Tibial nerve (tissue), 4 donors: ENCODE results near the gene ERBIN. TPM values are rescaled to one million over a fixed set of nuclear protein-coding genes. Genes with fewer than 3 reads are reported as not detected.

Experiments used
- DNase-seq, 2 donors: peaks; one replicate each; pipeline ENCODE4 v3.0.0-alpha.2; 2019; ENCODE audit warnings: low spot score in 2 of 2
- H3K27ac ChIP-seq, 4 donors: fragments of 200-600 bp; sonication (generic) in 3 of 4; one replicate each; pipeline ENCODE4 v1.5.1; 2017 to 2019; ENCODE audit warnings: mild to moderate bottlenecking in 1 of 4
- H3K27me3 ChIP-seq, 2 donors: fragments of 200-600 bp; sonication (generic) in 1 of 2; one replicate each; pipeline versions ENCODE4 v1.5.1 to v1.6.0; 2017 to 2019
- H3K36me3 ChIP-seq, 3 donors: fragments of 200-600 bp; sonication (generic); one replicate each; pipeline ENCODE4 v1.5.1; 2018 to 2019
- H3K4me1 ChIP-seq, 4 donors: fragments of 200-600 bp; sonication (generic) in 3 of 4; one replicate each; pipeline ENCODE4 v1.5.1; 2017 to 2019
- H3K4me3 ChIP-seq, 4 donors: fragments of 200-600 bp; sonication (generic) in 3 of 4; one replicate each; pipeline ENCODE4 v1.5.1; 2017 to 2019; ENCODE audit warnings: mild to moderate bottlenecking in 1 of 4, moderate library complexity in 1 of 4
- H3K9me3 ChIP-seq, 4 donors: fragments of 200-600 bp; sonication (generic) in 3 of 4; one replicate each; pipeline ENCODE4 v1.5.1; 2017 to 2019
- CTCF ChIP-seq, 5 experiments: fragments of 200-600 bp in 3 of 5; fragments of 450-650 bp in 2 of 5; sonication (generic) in 3 of 5; IDR thresholded peaks; one replicate each; pipeline ENCODE4 v1.5.1; 2016 to 2019; ENCODE audit warnings: antibody characterized with exemption in 5 of 5, mild to moderate bottlenecking in 3 of 5, moderate library complexity in 2 of 5
- EP300 ChIP-seq, 2 donors: sonication (generic); formaldehyde crosslinking; IDR thresholded peaks; one replicate each; pipeline ENCODE4 v1.6.1; 2017; ENCODE audit warnings: antibody characterized with exemption in 2 of 2, mild to moderate bottlenecking in 1 of 2
- POLR2A ChIP-seq, 2 donors: fragments of 450-650 bp; IDR thresholded peaks; one replicate each; pipeline ENCODE4 v1.6.1; 2017; ENCODE audit warnings: antibody characterized with exemption in 2 of 2, mild to moderate bottlenecking in 2 of 2, moderate library complexity in 2 of 2
- WGBS, 2 donors: methylation state at CpG; one replicate each; pipeline ENCODE4 v1.1.5; 2018; 5-methylcytosine and 5-hydroxymethylcytosine counted together
- total RNA-seq, 4 donors: library from RNA; depleted of rRNA; stranded (reverse); fragments of >200 nt; gene quantifications; one replicate each; pipeline ENCODE4 v1.1.0, GENCODE V29; 2016

ERBIN gene
- total RNA-seq, 4 donors from 2014 or later: 59.6 to 81.1 (median 66.5) TPM

- 94 to 97% methylated on average over 2 of the region's 2 CpGs for WGBS, 2 donors
- H3K27ac ChIP-seq: no peak overlapping the region
Measured at GRCh38 chr5:66080664-66081063, 154.3 kb downstream of the ERBIN start.

GRCh38 chr5:66089384-66089783 is 163.0 kb downstream of the ERBIN start:
- Histone ChIP-seq H3K27me3 (no peaks in the 10 kb centered on the region), H3K4me3 (no peak overlapping the region), H3K27ac (no peak overlapping the region), H3K36me3 (peaks cover 0 to 38% (median 2%) of the 10 kb centered on the region in 3 donors), H3K4me1 (no peaks in the 10 kb centered on the region), H3K9me3 (peaks cover 0 to 22% (median 3%) of the 10 kb centered on the region in 4 donors)
- TF ChIP-seq CTCF (IDR thresholded peaks at IDR 0.05) (no peak), POLR2A (IDR thresholded peaks at IDR 0.05) (no peak), EP300 (IDR thresholded peaks at IDR 0.05) (no peak)
- WGBS, 2 donors: 99 to 100% methylated on average over 2 of the region's 2 CpGs
- DNase-seq: no peak

More at GRCh38 chr5:66080664-66081063, 154.3 kb downstream of the ERBIN start:
- peaks cover 0 to 43% (median 0%) of the 10 kb centered on the region in 3 donors for H3K36me3 ChIP-seq
- DNase-seq: no peak
- no peaks in the 10 kb centered on the region for H3K27me3 ChIP-seq
- H3K4me3 ChIP-seq: no peak overlapping the region
- H3K9me3 ChIP-seq: no peaks in the 10 kb centered on the region
- H3K4me1 ChIP-seq: no peaks in the 10 kb centered on the region
- TF ChIP-seq POLR2A (IDR thresholded peaks at IDR 0.05) (no peak), CTCF (IDR thresholded peaks at IDR 0.05) (no peak)

- DNase-seq: no peak
- no peaks in the 10 kb centered on the region for H3K36me3 ChIP-seq
- 96 to 100% methylated on average over 2 of the region's 2 CpGs for WGBS, 2 donors
- H3K4me3 ChIP-seq: no peak overlapping the region
- no peak overlapping the region for H3K27ac ChIP-seq
- no peaks in the 10 kb centered on the region for H3K27me3 ChIP-seq
- TF ChIP-seq CTCF (IDR thresholded peaks at IDR 0.05) (no peak), POLR2A (IDR thresholded peaks at IDR 0.05) (no peak)
- peaks cover 0 to 75% (median 13%) of the 10 kb centered on the region in 4 donors for H3K9me3 ChIP-seq
- no peaks in the 10 kb centered on the region for H3K4me1 ChIP-seq
Measured at GRCh38 chr5:66100851-66101250, 174.5 kb downstream of the ERBIN start.

- no peak overlapping the region for H3K27ac ChIP-seq
- peaks cover 0 to 45% (median 5%) of the 10 kb centered on the region in 4 donors for H3K9me3 ChIP-seq
- no peaks in the 10 kb centered on the region for H3K4me1 ChIP-seq
- no peak for DNase-seq
- H3K4me3 ChIP-seq: no peak overlapping the region
- no peaks in the 10 kb centered on the region for H3K27me3 ChIP-seq
- 86 to 94% methylated on average over 2 of the region's 2 CpGs for WGBS, 2 donors
- TF ChIP-seq POLR2A (IDR thresholded peaks at IDR 0.05) (no peak), EP300 (IDR thresholded peaks at IDR 0.05) (no peak), CTCF (IDR thresholded peaks at IDR 0.05) (no peak)
- H3K36me3 ChIP-seq: no peaks in the 10 kb centered on the region
Measured at GRCh38 chr5:66113160-66113559, 186.8 kb downstream of the ERBIN start.

- H3K27ac ChIP-seq: no peak overlapping the region
- no peaks in the 10 kb centered on the region for H3K36me3 ChIP-seq
- DNase-seq: no peak
- TF ChIP-seq CTCF (IDR thresholded peaks at IDR 0.05) (no peak), EP300 (IDR thresholded peaks at IDR 0.05) (no peak), POLR2A (IDR thresholded peaks at IDR 0.05) (no peak)
- H3K27me3 ChIP-seq: no peaks in the 10 kb centered on the region
- peaks cover 0 to 7% (median 1%) of the 10 kb centered on the region in 4 donors for H3K9me3 ChIP-seq
- H3K4me1 ChIP-seq: no peaks in the 10 kb centered on the region
- 87% methylated on average over 4 of the region's 4 CpGs for WGBS, 2 donors
- H3K4me3 ChIP-seq: no peak overlapping the region
Measured at GRCh38 chr5:66118304-66118703, 191.9 kb downstream of the ERBIN start.
